Panc1 (cell line): ENCODE data around the gene PCDH8.

ENCODE experiments used
- POLR2AphosphoS5 ChIP-seq: IDR thresholded peaks from 2 replicates; pipeline ENCODE4 v1.6.1; 2012; ENCODE audit warnings: mild to moderate bottlenecking, low read depth, low read length, moderate library complexity
- SIN3A ChIP-seq: IDR thresholded peaks from 2 replicates; pipeline ENCODE4 v1.6.1; 2012; ENCODE audit warnings: low read depth, mild to moderate bottlenecking, low read length, moderate library complexity, borderline replicate concordance; ENCODE audit not compliant: insufficient read depth
- TF ChIP-seq, protein P1 (sequence below): fragments of 450-650 bp; IDR thresholded peaks from 2 replicates; pipeline ENCODE4 v1.5.1; 2017; ENCODE audit warnings: mild to moderate bottlenecking
- TF ChIP-seq, protein P2 (sequence below), 2 experiments: IDR thresholded peaks; 2 replicates each; pipeline ENCODE4 v1.6.1; 2011 to 2012; ENCODE audit warnings: low read depth in 2 of 2, control low read depth in 1 of 2, low read length in 1 of 2, mild to moderate bottlenecking in 1 of 2, moderate library complexity in 1 of 2; ENCODE audit not compliant: insufficient read depth in 1 of 2

DNA sequence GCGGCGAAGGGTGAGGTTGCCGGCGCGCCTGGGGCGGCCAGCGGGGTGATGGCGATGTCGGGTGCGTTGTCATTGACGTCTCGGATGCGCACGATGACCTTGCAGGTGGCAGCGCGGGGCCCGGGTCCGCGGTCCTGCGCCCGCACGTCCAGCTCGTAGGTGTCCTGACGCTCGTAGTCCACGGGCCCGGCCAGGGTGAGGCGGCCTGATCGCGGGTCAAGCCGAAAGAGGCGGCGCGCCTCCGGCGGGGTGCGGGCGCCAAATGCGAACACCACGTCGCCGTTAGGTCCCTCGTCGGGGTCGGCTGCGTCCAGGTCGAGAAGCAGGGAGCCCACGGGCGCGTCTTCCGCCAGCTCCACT lies 1.1 kb downstream of the PCDH8 start:
- no peak for TF ChIP-seq SIN3A
- TF ChIP-seq, protein P1, sequence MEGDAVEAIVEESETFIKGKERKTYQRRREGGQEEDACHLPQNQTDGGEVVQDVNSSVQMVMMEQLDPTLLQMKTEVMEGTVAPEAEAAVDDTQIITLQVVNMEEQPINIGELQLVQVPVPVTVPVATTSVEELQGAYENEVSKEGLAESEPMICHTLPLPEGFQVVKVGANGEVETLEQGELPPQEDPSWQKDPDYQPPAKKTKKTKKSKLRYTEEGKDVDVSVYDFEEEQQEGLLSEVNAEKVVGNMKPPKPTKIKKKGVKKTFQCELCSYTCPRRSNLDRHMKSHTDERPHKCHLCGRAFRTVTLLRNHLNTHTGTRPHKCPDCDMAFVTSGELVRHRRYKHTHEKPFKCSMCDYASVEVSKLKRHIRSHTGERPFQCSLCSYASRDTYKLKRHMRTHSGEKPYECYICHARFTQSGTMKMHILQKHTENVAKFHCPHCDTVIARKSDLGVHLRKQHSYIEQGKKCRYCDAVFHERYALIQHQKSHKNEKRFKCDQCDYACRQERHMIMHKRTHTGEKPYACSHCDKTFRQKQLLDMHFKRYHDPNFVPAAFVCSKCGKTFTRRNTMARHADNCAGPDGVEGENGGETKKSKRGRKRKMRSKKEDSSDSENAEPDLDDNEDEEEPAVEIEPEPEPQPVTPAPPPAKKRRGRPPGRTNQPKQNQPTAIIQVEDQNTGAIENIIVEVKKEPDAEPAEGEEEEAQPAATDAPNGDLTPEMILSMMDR, result no peak
- no peak for TF ChIP-seq POLR2AphosphoS5
- TF ChIP-seq, protein P2, sequence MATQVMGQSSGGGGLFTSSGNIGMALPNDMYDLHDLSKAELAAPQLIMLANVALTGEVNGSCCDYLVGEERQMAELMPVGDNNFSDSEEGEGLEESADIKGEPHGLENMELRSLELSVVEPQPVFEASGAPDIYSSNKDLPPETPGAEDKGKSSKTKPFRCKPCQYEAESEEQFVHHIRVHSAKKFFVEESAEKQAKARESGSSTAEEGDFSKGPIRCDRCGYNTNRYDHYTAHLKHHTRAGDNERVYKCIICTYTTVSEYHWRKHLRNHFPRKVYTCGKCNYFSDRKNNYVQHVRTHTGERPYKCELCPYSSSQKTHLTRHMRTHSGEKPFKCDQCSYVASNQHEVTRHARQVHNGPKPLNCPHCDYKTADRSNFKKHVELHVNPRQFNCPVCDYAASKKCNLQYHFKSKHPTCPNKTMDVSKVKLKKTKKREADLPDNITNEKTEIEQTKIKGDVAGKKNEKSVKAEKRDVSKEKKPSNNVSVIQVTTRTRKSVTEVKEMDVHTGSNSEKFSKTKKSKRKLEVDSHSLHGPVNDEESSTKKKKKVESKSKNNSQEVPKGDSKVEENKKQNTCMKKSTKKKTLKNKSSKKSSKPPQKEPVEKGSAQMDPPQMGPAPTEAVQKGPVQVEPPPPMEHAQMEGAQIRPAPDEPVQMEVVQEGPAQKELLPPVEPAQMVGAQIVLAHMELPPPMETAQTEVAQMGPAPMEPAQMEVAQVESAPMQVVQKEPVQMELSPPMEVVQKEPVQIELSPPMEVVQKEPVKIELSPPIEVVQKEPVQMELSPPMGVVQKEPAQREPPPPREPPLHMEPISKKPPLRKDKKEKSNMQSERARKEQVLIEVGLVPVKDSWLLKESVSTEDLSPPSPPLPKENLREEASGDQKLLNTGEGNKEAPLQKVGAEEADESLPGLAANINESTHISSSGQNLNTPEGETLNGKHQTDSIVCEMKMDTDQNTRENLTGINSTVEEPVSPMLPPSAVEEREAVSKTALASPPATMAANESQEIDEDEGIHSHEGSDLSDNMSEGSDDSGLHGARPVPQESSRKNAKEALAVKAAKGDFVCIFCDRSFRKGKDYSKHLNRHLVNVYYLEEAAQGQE (IDR thresholded peaks at IDR 0.05; ENCODE audit: insufficient read depth in 1 of 2, low read depth in 2 of 2, low read length in 1 of 2), result no peak; a peak in 1 of 4 replicates
